Right lobe of liver (tissue), 6 donors: Measurements from ENCODE around the gene ANKS4B. TPM values are rescaled to one million over a fixed set of nuclear protein-coding genes. Genes with fewer than 3 reads are reported as not detected.

Experiments used
- ATAC-seq, 4 donors: fragments of 200-7000 bp; cut with Tn5 transposase; one replicate each; pipeline ENCODE4 v1.9.1; 2020; ENCODE audit warnings: mild to moderate bottlenecking in 4 of 4, moderate library complexity in 4 of 4
- DNase-seq, 3 donors: peaks; one replicate each; pipeline ENCODE4 v3.0.0-alpha.2; 2020
- H3K27ac ChIP-seq, 3 donors: fragments of 200-600 bp; one replicate each; pipeline ENCODE4 v1.8.0; 2022
- H3K27me3 ChIP-seq, 2 donors: fragments of 200-600 bp; one replicate each; pipeline ENCODE4 v1.8.0; 2022
- H3K36me3 ChIP-seq, 4 donors: fragments of 200-600 bp; sonication (generic) in 1 of 4; one replicate each; pipeline versions ENCODE4 v1.5.1 to v1.8.0; 2017 to 2022; ENCODE audit warnings: control low read depth in 1 of 4
- H3K4me1 ChIP-seq, 4 donors: fragments of 200-600 bp; sonication (generic) in 1 of 4; one replicate each; pipeline versions ENCODE4 v1.5.1 to v1.8.0; 2017 to 2022; ENCODE audit warnings: control low read depth in 1 of 4
- H3K4me3 ChIP-seq, 3 donors: fragments of 200-600 bp; one replicate each; pipeline ENCODE4 v1.8.0; 2022
- H3K9me3 ChIP-seq, 4 donors: fragments of 200-600 bp; sonication (generic) in 1 of 4; one replicate each; pipeline versions ENCODE4 v1.5.1 to v1.8.0; 2017 to 2022; ENCODE audit warnings: control low read depth in 1 of 4
- CTCF ChIP-seq, 4 donors: fragments of 200-600 bp in 3 of 4; fragments of 450-650 bp in 1 of 4; IDR thresholded peaks; one replicate each; pipeline versions ENCODE4 v1.5.1 to v1.8.0; 2016 to 2022; ENCODE audit warnings: antibody characterized with exemption in 4 of 4, mild to moderate bottlenecking in 2 of 4
- POLR2A ChIP-seq: fragments of 450-650 bp; IDR thresholded peaks from one replicate; pipeline ENCODE4 v1.6.1; 2017; ENCODE audit warnings: antibody characterized with exemption, mild to moderate bottlenecking
- WGBS: methylation state at CpG from one replicate; pipeline ENCODE4 v1.1.6; 2018; ENCODE audit warnings: low coverage, low lambda C conversion rate; ENCODE audit not compliant: insufficient coverage; ENCODE audit errors: missing lambda C conversion rate; 5-methylcytosine and 5-hydroxymethylcytosine counted together
- intact Hi-C, 2 donors: fragments of 100-400 bp; cut with DNase I; formaldehyde crosslinking; loops; one replicate each; pipeline versions ENCODE4 v1.11.2 to v1.14.1; 2022
- total RNA-seq, 6 experiments: library from RNA; depleted of rRNA in 2 of 6; stranded (reverse); fragments of >200 nt in 2 of 6; fragmentation: NEBNext Ultra II Directional in 3 of 6; extraction: Animal tissue kit (Norgen Biotek cat#: 25700) in 3 of 6; gene quantifications; one replicate each; pipeline versions ENCODE4 v1.1.0 to v1.2.4, GENCODE V29; 2016 to 2023
- donor health status: DM: no; HTN: yes; CAD: no.
- donor health status: DM: no; HTN: no; CAD: no.
- donor health status: DM: no; HTN: no; CAD: no.
- donor health status: DM: no; HTN: yes; CAD: no.
- donor health status: DM: no; HTN: yes; CAD: no.

The ANKS4B gene
- total RNA-seq, 6 experiments from 2014 or later: 10.0 to 16.3 (median 11.4) TPM

GRCh38 chr16:21227866-21228265 lies 5.6 kb upstream of the ANKS4B start:
- Histone ChIP-seq H3K27me3 (no peaks in the 10 kb centered on the region), H3K9me3 (no peaks in the 10 kb centered on the region), H3K36me3 (no peaks in the 10 kb centered on the region), H3K4me1 (peaks cover 0 to 9% (median 2%) of the 10 kb centered on the region in 4 donors), H3K4me3 (no peak overlapping the region), H3K27ac (no peak overlapping the region)
- intact Hi-C loops: no loop called here
- DNase-seq: no peak
- ATAC-seq: no peak
- TF ChIP-seq POLR2A: no peak
- TF ChIP-seq CTCF (IDR thresholded peaks at IDR 0.05): no peak

DNA sequence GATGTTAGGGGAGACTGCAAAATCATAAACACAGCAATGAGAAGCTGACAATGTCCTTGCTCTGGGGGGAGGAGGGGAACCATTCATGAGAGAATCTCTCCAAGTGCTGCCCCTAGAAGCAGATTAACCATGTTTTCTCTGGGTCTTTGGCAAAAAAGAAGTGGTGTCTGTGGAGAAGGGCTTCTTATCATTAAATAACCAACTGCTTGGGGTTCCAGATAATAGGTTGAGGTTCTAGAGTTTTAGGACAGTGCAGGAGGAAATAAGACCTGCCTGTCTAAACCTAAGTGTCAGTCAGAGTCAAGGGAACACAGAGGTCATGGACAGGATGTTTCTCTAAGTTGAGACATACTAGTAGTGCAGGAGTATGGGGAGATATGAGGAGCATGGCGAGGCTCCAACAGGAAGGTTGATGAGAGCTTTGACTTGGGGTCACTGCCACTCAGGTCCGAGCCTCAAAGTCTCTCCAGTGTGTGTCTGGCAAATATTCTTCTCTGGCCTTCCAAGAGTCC lies 5.1 kb upstream of the ANKS4B start:
- Histone ChIP-seq H3K9me3 (no peaks in the 10 kb centered on the region), H3K27ac (no peak overlapping the region), H3K36me3 (no peaks in the 10 kb centered on the region), H3K4me1 (peaks cover 0 to 13% (median 4%) of the 10 kb centered on the region in 4 donors), H3K27me3 (no peaks in the 10 kb centered on the region), H3K4me3 (no peak overlapping the region)
- 60% methylated on average over 1 of the region's 2 CpGs for WGBS
- DNase-seq: no peak
- intact Hi-C loops: no loop called here
- ATAC-seq: peak in 1 of 4 donors; percentile 23
- TF ChIP-seq CTCF (IDR thresholded peaks at IDR 0.05): no peak
- TF ChIP-seq POLR2A: no peak

GRCh38 chr16:21233045-21233520 lies 416 bp upstream of the ANKS4B start:
- ATAC-seq (no peak), DNase-seq (no peak)
- TF ChIP-seq CTCF (IDR thresholded peaks at IDR 0.05): no peak
- TF ChIP-seq POLR2A: no peak
- Histone ChIP-seq H3K9me3 (no peaks in the 10 kb centered on the region), H3K4me3 (peak overlapping the region in 2 of 3 donors; percentile 62 to 67), H3K27me3 (no peaks in the 10 kb centered on the region), H3K36me3 (no peaks in the 10 kb centered on the region), H3K27ac (peak overlapping the region in 2 of 3 donors; percentile 82 to 89), H3K4me1 (peaks cover 0 to 16% (median 7%) of the 10 kb centered on the region in 4 donors)
- intact Hi-C loops: no loop called here
- WGBS: 63% methylated on average over 1 of the region's 1 CpG

DNA sequence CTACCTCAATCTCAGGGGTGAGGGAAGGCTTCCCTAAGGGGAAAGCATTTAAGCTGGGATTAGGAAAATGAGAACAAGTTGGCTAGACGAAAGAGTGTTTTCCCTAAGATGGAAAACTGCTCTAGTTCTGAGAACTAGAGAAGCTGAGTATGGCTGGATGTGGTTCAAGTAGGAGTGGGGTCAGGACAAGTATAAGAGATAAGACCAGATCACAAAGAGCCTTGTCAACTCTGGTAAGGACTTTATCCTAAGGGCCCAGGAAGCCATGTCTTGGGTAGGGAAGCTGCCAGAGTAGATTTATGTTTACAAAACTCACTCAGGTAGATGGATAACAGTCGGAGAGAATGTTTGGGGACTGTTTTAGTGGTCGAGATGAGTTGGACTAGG lies 1.7 kb downstream of the ANKS4B start:
- DNase-seq: no peak
- H3K27me3 ChIP-seq: no peaks in the 10 kb centered on the region
- WGBS: 27% methylated on average over 3 of the region's 3 CpGs
- TF ChIP-seq POLR2A: no peak
- no peak for TF ChIP-seq CTCF (IDR thresholded peaks at IDR 0.05)
- H3K27ac ChIP-seq: peak overlapping the region in 2 of 3 donors; percentile 63 to 89
- intact Hi-C loops: no loop called here
- H3K4me3 ChIP-seq: peak overlapping the region; percentile 12 to 67 (median 62)
- H3K4me1 ChIP-seq: peaks cover 0 to 16% (median 7%) of the 10 kb centered on the region in 4 donors
- no peaks in the 10 kb centered on the region for H3K9me3 ChIP-seq
- no peaks in the 10 kb centered on the region for H3K36me3 ChIP-seq
- ATAC-seq: peak in 1 of 4 donors; percentile 5
